ENCODE data around the gene EHMT1.

GRCh38 chr9:137783521-137783920 lies 164.7 kb downstream of the EHMT1 start:
- no peak for TF ChIP-seq POLR2A (IDR thresholded peaks at IDR 0.05)
- TF ChIP-seq CTCF (IDR thresholded peaks at IDR 0.05) = no peak
